Uterus (tissue), 2 donors: Measurements from ENCODE around the gene CEBPB.

Source experiments
- POLR2A ChIP-seq, 2 donors: fragments of 450-650 bp; IDR thresholded peaks; one replicate each; pipeline ENCODE4 v1.6.1; 2016; ENCODE audit warnings: antibody characterized with exemption in 2 of 2, mild to moderate bottlenecking in 1 of 2, moderate library complexity in 1 of 2
- TF ChIP-seq, protein P1 (sequence below), 4 experiments: fragments of 200-600 bp in 2 of 4; fragments of 450-650 bp in 2 of 4; sonication (generic) in 2 of 4; IDR thresholded peaks; one replicate each; pipeline ENCODE4 v1.5.1; 2016 to 2019; ENCODE audit warnings: antibody characterized with exemption in 4 of 4, mild to moderate bottlenecking in 2 of 4, moderate library complexity in 1 of 4

- TF ChIP-seq, protein P1, sequence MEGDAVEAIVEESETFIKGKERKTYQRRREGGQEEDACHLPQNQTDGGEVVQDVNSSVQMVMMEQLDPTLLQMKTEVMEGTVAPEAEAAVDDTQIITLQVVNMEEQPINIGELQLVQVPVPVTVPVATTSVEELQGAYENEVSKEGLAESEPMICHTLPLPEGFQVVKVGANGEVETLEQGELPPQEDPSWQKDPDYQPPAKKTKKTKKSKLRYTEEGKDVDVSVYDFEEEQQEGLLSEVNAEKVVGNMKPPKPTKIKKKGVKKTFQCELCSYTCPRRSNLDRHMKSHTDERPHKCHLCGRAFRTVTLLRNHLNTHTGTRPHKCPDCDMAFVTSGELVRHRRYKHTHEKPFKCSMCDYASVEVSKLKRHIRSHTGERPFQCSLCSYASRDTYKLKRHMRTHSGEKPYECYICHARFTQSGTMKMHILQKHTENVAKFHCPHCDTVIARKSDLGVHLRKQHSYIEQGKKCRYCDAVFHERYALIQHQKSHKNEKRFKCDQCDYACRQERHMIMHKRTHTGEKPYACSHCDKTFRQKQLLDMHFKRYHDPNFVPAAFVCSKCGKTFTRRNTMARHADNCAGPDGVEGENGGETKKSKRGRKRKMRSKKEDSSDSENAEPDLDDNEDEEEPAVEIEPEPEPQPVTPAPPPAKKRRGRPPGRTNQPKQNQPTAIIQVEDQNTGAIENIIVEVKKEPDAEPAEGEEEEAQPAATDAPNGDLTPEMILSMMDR (IDR thresholded peaks at IDR 0.05) = no peak
- TF ChIP-seq POLR2A (IDR thresholded peaks at IDR 0.05) = no peak
Observed at GRCh38 chr20:50222309-50223038, 31.8 kb downstream of the CEBPB start.
